ENCODE measurements around the gene SPAG5.

- TF ChIP-seq, protein P1, sequence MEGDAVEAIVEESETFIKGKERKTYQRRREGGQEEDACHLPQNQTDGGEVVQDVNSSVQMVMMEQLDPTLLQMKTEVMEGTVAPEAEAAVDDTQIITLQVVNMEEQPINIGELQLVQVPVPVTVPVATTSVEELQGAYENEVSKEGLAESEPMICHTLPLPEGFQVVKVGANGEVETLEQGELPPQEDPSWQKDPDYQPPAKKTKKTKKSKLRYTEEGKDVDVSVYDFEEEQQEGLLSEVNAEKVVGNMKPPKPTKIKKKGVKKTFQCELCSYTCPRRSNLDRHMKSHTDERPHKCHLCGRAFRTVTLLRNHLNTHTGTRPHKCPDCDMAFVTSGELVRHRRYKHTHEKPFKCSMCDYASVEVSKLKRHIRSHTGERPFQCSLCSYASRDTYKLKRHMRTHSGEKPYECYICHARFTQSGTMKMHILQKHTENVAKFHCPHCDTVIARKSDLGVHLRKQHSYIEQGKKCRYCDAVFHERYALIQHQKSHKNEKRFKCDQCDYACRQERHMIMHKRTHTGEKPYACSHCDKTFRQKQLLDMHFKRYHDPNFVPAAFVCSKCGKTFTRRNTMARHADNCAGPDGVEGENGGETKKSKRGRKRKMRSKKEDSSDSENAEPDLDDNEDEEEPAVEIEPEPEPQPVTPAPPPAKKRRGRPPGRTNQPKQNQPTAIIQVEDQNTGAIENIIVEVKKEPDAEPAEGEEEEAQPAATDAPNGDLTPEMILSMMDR (IDR thresholded peaks at IDR 0.05) = no peak
- TF ChIP-seq POLR2AphosphoS5 (IDR thresholded peaks at IDR 0.05) = no peak
Observed at GRCh38 chr17:28623696-28624095, 24.9 kb upstream of the SPAG5 start.

Data from prostate gland (tissue), 2 donors.